HEK293T (cell line): Measurements from ENCODE around the gene C16orf96.

Source experiments
- CTCF ChIA-PET: fragments of 350-600 bp; formaldehyde crosslinking; extraction: SDS; loops from one replicate; lab custom pipeline; 2021; ENCODE audit warnings: antibody characterized with exemption, inconsistent platforms; lab: Yijun Ruan, JAX
- POLR2A ChIA-PET: fragments of 350-600 bp; formaldehyde crosslinking; extraction: SDS; loops from one replicate; lab custom pipeline; 2020; ENCODE audit warnings: antibody characterized with exemption, inconsistent platforms; lab: Yijun Ruan, JAX
- DNase-seq: peaks from one replicate; pipeline ENCODE4 v3.0.0; 2012; ENCODE audit warnings: mixed read lengths; ENCODE audit errors: extremely low spot score
- ARNT ChIP-seq: fragments of 450-650 bp; IDR thresholded peaks from 2 replicates; pipeline ENCODE4 v1.6.1; 2017; ENCODE audit warnings: mild to moderate bottlenecking
- BHLHE40 ChIP-seq: fragments of 450-650 bp; IDR thresholded peaks from 2 replicates; pipeline ENCODE4 v1.6.1; 2016; ENCODE audit warnings: mild to moderate bottlenecking, moderate library complexity, borderline replicate concordance
- CTBP1 ChIP-seq: fragments of 450-650 bp; IDR thresholded peaks from 2 replicates; pipeline ENCODE4 v1.6.1; 2016; ENCODE audit warnings: borderline replicate concordance
- ELF4 ChIP-seq: fragments of 450-650 bp; IDR thresholded peaks from 2 replicates; pipeline ENCODE4 v1.6.1; 2017; ENCODE audit warnings: antibody characterized with exemption
- FOXA1 ChIP-seq: fragments of 450-650 bp; IDR thresholded peaks from 2 replicates; pipeline ENCODE4 v1.6.1; 2016; ENCODE audit warnings: mild to moderate bottlenecking
- FOXK2 ChIP-seq: fragments of 450-650 bp; IDR thresholded peaks from 2 replicates; pipeline ENCODE4 v1.6.1; 2016; ENCODE audit warnings: mild to moderate bottlenecking
- FOXM1 ChIP-seq: fragments of 450-650 bp; IDR thresholded peaks from 2 replicates; pipeline ENCODE4 v1.6.1; 2017; ENCODE audit warnings: mild to moderate bottlenecking, borderline replicate concordance
- HDGF ChIP-seq: fragments of 450-650 bp; IDR thresholded peaks from 2 replicates; pipeline ENCODE4 v1.6.1; 2017; ENCODE audit warnings: antibody characterized with exemption, borderline replicate concordance
- L3MBTL2 ChIP-seq: fragments of 450-650 bp; conservative IDR thresholded peaks from 2 replicates; pipeline ENCODE4 v1.6.1; 2016; ENCODE audit warnings: mild to moderate bottlenecking
- LEF1 ChIP-seq: fragments of 450-650 bp; IDR thresholded peaks from 2 replicates; pipeline ENCODE4 v1.6.1; 2017; ENCODE audit warnings: mild to moderate bottlenecking, borderline replicate concordance
- NFRKB ChIP-seq: fragments of 450-650 bp; IDR thresholded peaks from 2 replicates; pipeline ENCODE4 v1.6.1; 2016; ENCODE audit warnings: mild to moderate bottlenecking, moderate library complexity
- SP1 ChIP-seq: fragments of 450-650 bp; IDR thresholded peaks from 2 replicates; pipeline ENCODE4 v1.6.1; 2017
- SUZ12 ChIP-seq: fragments of 450-650 bp; IDR thresholded peaks from 2 replicates; pipeline ENCODE4 v1.6.1; 2016; ENCODE audit warnings: mild to moderate bottlenecking
- TARDBP ChIP-seq: fragments of 450-650 bp; IDR thresholded peaks from 2 replicates; pipeline ENCODE4 v1.6.1; 2016
- ZNF384 ChIP-seq: fragments of 450-650 bp; IDR thresholded peaks from 2 replicates; pipeline ENCODE4 v1.6.1; 2016
- TF ChIP-seq, protein P1 (sequence below): fragments of 450-650 bp; IDR thresholded peaks from 2 replicates; pipeline ENCODE4 v1.6.1; 2016

Gene C16orf96

DNA sequence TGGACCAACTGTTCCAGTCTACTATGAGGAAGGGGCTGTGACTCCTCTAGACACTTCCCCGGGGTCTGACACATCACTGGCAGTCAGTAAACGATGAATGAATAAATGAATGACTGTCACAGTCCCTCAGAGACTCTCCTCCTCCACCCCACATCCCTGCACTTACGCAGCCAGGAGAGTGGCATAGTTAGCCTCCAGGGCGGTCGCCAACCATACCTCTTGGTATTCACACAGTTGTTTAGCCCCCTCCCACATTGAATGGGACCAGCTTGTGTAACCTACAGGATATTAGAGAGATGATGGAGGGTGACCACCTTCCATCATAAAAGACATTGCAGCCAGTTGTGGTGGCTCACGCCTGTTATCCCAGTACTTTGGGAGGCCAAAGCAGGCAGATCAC, 32.8 kb downstream of the C16orf96 start:
- TF ChIP-seq ELF4 = no peak
- ChIA-PET POLR2A (no interaction called here), CTCF (no interaction called here)
- no peak for DNase-seq

DNA sequence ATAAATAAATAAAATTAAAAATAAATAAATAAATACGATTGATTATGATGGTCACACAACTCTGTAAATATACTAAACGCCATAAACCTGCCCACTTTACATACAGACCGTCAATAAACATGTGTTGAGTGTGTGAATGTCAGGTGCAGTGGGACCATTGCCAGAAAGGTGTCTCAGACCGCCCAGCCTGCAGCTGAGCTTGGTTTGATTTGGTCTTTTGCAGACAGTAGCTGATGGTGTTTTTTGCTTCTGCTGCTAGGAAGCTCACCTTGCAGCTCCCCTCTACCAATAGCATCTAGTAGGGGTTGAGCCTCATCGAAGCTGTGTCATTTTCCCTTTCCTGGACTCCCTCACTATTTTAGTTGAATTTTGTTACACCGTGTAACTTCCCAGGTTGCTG, 35.1 kb downstream of the C16orf96 start:
- no peak for TF ChIP-seq CTBP1
- no peak for TF ChIP-seq BHLHE40
- no peak for TF ChIP-seq ARNT
- no peak for TF ChIP-seq SUZ12
- no peak for DNase-seq
- CTCF ChIA-PET = no interaction called here
- POLR2A ChIA-PET = no interaction called here

DNA sequence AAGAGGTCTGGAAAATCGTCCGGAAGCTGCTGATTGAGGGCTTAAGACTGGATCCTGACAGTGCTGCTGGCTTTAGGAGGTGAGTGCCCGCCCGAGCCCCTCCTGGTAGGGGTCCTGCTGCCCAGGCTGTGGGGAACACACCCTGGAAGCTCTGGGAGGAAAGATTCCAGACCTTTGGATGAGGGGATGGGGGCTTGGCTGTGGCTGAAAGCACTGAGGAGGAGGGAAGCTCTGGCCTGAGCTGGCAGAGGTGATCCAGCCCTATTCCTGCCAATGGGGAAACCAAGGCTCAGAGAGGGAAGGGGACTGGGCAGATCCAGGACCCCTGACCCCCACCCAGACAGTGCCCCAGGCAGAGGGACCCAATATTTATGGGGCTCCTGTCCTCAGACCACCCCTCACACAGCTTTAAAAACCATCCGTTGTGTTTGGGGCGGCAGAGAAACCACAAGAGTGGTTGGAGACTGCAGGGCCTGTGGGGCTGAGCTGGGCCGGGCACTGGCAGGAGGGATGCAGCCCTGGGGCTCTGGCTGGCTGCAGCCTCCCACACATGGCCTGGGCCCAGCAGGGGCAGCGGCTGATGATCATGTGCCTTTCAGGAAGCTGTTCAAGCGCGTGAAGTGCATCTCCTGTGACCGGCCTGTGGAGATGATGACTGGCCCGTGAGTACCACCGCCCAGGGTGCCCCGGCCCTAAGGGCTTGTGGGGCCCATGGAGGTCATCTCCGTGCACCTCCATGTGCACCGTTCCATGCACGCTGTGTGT, 35.7 kb downstream of the C16orf96 start:
- ChIA-PET CTCF (interaction anchor here (0.5 to 0.6 kb wide), 2 partner anchors 47 to 729 kb away, joined by 3 to 4 read pairs; no protein-coding TSS in a partner anchor), POLR2A (interaction anchor here (1.5 kb wide), 1 partner anchor 22 kb away, joined by 3 read pairs; no protein-coding TSS in a partner anchor)
- DNase-seq = no peak
- no peak for TF ChIP-seq TARDBP
- TF ChIP-seq FOXK2 = no peak
- no peak for TF ChIP-seq CTBP1
- no peak for TF ChIP-seq L3MBTL2
- TF ChIP-seq ARNT = no peak
- no peak for TF ChIP-seq FOXM1
- TF ChIP-seq FOXA1 = no peak
- TF ChIP-seq LEF1 = no peak
- TF ChIP-seq HDGF = no peak
- TF ChIP-seq ELF4 = no peak
- TF ChIP-seq SP1 = no peak
- no peak for TF ChIP-seq SUZ12

DNA sequence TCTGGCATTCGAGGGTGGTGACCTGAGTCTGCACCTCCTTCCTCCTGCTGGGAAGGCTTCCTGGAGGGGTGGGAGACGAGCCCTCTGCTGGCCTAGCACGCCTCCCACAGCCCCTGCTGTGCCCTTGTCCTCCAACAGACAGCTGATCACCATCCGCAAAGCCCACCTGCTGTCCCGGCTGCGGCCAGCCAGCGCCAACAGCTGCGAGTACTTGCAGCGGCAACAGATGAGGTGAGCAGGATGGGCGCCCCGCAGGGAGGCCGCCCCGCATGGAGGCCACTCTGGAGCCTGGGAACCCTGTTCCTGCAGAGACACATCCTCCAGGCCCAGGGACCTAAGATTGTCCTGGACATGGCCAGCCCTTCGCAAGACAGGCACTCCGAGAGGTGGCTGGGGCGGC, 36.9 kb downstream of the C16orf96 start:
- ChIA-PET CTCF (no interaction called here), POLR2A (interaction anchor here (1.5 kb wide), 1 partner anchor 21 kb away, joined by 3 read pairs; no protein-coding TSS in a partner anchor)
- no peak for TF ChIP-seq TARDBP
- TF ChIP-seq SUZ12 = no peak
- no peak for TF ChIP-seq NFRKB
- no peak for TF ChIP-seq ARNT
- TF ChIP-seq HDGF = no peak
- DNase-seq = no peak

DNA sequence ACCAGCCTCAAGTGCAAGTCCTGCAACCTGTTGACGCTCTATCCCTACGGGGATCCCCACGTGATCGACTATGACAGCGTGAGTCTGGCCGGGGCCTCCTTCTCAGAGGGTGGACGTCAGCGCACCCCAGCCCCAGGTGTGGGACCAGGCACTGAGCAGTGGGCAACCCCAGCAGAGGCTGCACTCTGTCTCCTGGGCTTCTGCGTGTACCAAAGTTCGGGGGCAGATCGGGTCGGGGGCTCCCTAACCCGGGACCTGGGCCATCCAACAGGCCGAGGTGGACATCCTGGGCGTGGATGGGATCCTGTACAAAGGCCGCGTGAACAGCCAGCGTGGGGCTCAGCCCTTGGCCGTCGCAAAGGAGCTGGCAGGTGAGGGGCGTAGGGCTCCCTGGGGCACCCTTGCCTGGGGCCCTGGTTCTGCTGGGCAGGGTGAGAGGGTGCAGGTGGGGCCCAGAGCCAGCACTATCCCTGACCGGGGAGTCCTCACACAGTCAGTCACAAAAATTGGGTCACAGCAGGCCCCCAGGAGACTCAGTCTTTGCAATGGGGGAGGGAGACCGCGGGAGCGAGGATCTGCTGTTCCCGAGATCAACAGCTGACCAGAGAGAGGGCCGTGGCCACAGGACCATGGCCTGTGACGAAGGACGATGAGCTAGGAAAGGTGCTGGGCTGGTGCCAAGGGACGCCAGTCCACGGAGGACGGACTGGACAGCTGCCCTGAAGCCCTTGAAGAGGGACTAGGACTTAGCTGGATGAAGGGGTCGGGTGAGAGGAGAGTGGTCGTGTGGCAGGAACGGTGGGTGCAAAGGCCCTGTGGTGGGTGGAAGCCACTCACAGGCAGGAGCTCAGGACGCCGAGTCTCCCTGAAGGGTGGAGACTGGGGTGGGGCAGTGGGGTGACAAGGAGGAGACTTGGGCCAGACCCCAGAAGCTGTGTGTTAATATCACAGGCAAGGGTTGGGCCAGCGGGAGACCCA, 38.6 kb downstream of the C16orf96 start:
- no peak for TF ChIP-seq ELF4
- TF ChIP-seq FOXK2 = no peak
- no peak for TF ChIP-seq SP1
- TF ChIP-seq LEF1 = no peak
- no peak for TF ChIP-seq NFRKB
- TF ChIP-seq FOXA1 = no peak
- no peak for TF ChIP-seq FOXM1
- no peak for TF ChIP-seq ZNF384
- no peak for TF ChIP-seq L3MBTL2
- no peak for TF ChIP-seq CTBP1
- TF ChIP-seq, protein P1, sequence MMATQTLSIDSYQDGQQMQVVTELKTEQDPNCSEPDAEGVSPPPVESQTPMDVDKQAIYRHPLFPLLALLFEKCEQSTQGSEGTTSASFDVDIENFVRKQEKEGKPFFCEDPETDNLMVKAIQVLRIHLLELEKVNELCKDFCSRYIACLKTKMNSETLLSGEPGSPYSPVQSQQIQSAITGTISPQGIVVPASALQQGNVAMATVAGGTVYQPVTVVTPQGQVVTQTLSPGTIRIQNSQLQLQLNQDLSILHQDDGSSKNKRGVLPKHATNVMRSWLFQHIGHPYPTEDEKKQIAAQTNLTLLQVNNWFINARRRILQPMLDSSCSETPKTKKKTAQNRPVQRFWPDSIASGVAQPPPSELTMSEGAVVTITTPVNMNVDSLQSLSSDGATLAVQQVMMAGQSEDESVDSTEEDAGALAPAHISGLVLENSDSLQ = no peak
- TF ChIP-seq BHLHE40 = no peak
- POLR2A ChIA-PET = no interaction called here
- no peak for DNase-seq
- CTCF ChIA-PET = interaction anchor here (0.5 to 1.3 kb wide), 3 partner anchors 9 to 77 kb away, joined by 3 to 4 read pairs (median 3); no protein-coding TSS in a partner anchor

DNA sequence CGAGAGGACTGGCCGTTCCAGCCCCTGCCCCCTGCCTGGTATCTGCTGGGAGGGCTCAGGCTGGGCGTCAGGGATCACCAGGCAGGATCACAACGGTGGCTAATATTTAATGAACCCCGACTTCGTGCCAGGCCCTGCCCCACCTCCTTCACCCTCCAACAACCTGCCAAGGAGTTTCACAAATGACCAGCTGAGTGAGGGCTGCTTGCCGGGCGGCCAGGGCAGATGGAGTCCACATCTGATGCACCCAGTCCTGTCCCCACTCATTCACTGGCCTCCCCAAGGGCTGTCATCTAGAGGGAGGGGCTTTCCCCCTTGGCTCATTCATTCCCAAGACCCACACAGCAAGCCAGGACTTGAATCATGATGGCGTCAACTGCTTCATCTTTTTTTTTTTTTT, 41.0 kb downstream of the C16orf96 start:
- no peak for DNase-seq
- POLR2A ChIA-PET = interaction anchor here (1.1 kb wide), 1 partner anchor 19 kb away, joined by 4 read pairs; no protein-coding TSS in a partner anchor

DNA sequence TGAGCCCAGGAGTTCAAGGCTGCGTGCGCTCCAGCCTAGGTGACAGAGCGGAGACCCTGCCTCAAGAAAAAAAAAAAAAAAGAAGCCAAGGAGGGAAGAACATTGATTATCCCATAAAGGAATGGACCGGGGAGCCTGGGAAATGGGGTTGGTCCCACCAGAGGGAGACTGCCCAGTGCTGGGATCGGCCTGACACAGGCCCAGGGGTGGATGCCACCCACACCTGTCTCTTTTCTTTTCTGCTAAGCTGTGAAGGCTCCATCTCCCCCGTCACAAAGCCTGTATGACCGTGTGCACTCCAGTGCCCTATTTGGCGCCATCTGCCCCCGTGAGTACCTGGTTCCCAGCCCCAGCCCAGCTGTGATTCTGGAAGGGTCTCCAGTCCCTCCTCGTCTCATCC, 42.9 kb downstream of the C16orf96 start:
- ChIA-PET POLR2A (no interaction called here), CTCF (no interaction called here)
- TF ChIP-seq NFRKB (no peak), ARNT (no peak), ELF4 (no peak), HDGF (no peak), TARDBP (no peak), ZNF384 (no peak), BHLHE40 (no peak), FOXA1 (no peak), SP1 (no peak), L3MBTL2 (no peak), LEF1 (no peak), FOXK2 (no peak), SUZ12 (no peak), CTBP1 (no peak)
- TF ChIP-seq, protein P1 = no peak
- no peak for DNase-seq

More for the DNA sequence above, 41.0 kb downstream of the C16orf96 start:
- CTCF ChIA-PET = interaction anchor here (1.9 kb wide), 1 partner anchor 11 kb away, joined by 7 read pairs; no protein-coding TSS in a partner anchor
- TF ChIP-seq FOXA1 (no peak), HDGF (no peak), CTBP1 (no peak), ZNF384 (no peak)
